ENCODE measurements around the gene SH3BP4.

SH3BP4 gene

DNA sequence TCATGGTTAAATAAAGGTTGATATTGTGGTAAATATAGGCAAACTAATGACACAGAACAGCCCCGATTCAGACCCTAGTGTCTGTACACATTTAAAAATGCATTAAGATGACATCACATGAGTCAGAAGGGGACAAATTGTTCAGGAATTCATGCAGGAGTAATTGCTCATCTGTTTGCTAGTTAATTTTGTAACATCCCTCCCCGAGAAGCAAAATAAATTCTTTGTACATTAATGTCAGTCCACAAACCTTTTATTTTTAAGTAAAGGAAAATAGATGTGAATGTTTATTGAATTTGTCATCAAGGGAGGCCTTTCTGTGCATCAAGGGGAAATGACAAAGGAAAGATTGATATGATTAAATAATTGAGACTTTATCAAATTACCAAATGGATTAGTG, 69.9 kb downstream of the SH3BP4 start:
- DNase-seq, result no peak

DNA sequence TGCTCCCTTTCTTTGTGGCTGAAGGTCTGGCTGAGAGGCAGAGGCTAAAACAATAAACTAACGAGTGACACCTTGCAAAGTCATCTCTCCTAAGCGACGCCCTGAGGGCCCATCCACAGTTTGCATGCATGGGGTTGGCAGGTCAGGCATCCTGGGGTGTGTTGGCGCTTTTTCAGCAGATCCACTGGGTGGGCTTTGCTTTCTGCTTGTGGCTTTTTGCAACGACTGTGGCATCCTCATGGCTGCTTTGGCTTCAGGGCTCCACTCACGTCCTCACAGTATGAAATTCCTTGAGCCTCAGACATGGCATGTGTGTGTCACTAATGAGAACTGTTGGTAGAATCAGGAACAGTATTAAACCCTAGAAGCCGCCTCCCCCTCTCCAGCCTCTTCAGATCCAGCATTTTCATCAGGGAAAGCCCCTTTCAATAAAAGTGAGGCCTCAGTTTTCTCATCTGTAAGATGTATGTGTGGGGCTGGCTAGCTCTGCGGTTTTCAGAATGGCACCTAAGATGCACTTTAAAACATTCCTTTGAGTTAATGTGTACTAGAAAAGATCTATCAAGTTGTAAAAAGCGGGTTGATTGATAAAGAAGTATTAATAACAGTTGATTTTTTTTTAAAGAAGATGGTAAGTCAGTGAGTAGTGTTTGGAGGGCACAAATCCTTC, 72.5 kb downstream of the SH3BP4 start:
- no peak for DNase-seq

DNA sequence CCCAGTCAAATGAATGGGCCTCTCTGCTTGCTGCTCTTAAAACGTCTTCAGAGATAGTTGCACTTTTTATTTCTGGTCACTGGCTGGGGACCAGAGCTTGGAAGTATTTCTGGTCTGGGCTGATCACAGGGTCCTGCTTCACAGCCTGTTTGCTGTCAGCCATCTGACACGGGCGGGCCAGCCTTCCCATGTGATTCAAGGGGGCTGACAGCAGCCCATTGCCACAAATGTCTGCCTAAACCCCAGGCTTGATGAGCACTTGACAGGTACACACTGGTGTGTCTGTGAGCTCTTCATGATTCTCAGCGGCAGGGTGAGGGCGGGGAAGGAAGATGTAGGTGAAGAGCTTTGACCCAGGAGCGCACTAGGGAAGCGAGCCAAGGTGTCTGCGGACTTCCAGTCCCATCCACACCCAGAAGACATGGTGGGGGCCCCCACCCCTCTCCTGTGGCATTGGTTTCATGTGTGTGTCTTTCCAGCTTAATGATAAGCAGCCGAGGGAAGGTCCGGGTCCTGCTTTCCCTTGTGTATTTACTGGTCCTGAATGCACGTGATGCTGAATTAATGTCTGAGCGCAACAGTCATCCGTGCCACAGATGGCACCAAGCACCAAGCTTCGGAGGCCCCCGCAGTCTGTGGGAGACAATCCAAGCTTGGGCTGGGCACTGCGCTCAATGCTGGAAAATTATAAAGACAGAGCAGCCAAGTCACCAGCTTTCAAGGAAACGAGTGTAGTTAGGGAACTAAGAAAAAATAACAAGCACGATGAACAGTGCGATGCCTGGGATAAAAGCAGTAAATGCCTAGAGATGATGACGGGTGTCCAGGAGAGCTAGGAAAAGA, 73.3 kb downstream of the SH3BP4 start:
- DNase-seq, result no peak

DNA sequence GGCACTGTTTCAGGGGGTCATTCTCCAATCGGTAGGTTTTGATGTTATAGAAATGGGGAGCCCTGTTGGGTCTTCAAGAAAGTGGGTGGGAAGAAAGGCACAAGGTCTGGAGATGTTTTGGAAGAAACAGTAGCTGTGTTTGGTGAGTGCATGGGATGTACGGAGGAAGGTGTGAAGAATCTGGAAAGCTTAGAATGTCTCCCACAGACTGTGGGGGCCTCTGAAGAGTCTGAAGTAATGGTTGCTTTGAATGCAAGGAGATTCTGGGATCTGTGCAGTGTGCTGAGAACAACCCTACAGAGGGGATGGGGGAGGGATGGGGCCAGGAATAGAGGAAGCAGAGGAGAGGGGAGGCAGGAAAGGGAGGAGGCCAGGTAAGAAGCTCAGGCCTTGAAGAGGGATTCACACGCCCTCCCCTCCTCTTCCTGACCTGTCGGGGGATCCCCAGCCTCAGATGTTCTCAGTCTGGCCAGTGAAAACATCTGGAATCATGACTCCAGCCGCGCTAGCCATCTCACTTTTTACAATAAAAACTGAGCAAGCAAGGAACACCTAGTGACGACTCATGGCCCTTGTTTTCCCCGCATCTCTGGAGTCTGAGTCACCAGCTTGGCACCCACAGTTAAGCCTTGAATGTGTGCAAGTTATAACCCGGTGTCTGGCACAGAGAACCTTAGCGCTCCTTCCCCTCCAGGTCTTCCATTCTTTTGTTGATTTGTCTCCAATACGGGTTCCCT, 74.2 kb downstream of the SH3BP4 start:
- peak; percentile 74 for DNase-seq

DNA sequence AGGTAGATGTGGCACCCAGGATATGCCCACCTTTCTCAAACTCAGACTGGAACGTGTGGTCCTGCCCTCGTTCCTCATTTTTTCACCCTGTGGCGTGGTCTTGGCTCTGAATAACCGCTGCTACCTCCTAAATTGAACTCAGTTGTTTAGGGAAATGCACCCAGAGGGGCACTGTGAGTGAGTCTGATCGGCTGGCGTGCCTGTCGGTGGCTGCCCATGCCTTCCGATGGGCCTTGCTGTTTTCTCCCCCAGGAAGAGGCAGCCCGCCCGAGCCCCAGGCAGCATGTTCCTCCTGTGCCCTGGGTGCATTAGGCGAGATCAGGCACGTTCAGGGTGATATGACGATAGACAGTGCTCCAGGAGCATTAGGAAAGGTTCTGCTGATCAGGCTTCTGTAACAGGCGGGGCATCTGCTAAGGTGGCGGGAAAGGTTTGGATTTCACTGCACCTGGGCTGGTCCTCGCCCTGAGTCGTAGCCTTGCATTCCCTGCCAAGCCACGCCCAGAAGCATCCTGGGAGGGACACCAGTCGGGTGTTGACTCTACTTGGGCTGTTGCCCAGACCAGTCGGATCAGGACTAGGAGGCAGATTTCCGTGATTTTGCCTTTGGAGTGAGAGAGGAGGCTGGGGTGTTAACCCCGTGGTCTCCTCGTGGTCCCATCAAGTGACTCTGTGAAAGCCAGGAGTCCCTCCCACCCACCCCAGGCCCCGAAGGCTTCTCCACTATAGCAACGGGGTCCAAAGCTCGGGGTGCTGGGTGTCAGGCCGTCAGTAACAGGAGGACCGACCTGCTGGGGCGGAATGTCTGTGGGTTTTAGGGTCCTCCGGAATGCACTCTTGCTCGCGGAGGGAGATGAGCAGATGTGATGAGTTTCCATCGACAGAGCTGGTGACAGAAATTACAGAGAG, 75.1 kb downstream of the SH3BP4 start:
- peak; percentile 98 for DNase-seq

DNA sequence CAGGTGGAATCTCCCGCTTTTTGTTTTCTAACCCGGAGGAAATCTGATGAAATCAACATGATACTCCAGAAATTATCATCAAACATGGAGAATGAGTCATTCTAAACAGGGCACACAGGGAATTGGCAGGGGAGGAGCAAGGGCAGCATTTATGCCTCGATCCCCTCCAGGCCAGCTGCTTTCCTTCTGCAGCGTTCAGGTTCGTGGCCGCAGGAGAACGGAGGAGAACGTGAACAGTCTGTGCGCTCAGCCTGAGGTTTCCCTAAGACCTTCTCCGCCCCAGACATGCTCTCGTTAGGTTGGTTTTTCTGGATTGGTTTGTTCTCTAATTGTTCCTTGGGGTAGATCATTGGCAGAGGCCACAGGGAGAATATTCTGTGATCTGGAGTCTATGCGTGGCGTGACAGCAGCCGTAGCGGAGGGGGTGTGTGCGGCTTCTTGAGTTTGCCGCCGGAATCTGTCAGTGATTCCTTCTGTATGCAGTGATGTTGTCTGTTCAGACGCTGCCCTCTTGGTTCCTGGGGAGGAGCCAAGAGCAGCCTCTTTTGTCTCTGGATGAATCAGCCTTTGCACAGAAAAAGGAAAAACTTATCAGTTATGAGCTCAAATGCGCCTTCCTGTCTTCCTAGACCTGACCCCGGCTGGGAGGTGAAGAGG, 75.9 kb downstream of the SH3BP4 start:
- DNase-seq, result peak; percentile 88

DNA sequence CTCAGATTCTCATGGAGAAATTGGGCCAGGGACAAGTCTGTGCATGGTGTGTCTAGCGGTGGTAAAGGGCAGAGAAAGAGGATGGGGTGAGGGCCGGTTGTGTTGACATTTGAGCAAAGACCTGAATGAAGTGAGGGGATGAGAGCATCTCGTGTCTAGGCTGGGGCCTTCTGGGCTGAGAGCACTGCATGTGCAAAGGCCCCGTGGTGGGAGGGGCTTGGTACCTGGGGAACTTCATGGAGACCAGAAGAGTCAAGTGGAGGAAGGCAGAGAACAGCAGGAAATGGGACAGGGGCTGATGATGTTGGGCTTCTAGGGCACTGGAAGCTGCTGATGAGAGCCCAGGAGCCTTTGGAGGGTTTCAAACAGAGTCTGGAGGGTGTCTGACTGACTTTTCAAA, 76.8 kb downstream of the SH3BP4 start:
- no peak for DNase-seq

DNA sequence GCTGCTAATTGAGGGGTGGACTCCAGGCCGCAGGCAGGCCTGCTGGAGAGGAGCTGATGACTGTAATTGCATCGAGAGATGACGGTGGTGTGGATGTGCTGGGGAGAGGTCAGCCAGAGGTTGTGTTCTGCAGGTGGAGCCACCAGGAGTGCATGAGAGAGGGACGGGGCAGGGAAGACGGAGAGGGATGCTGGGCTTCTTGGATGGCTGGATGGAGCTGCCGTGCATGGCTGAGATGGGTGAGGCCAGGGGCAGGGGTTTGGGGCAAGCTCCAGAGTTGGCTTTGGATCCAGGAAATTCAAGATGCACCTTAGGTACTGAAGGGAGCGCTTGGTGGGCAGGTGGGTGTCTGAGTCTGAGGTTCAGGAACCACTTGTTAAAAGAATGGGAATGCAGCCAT, 77.2 kb downstream of the SH3BP4 start:
- DNase-seq, result no peak

DNA sequence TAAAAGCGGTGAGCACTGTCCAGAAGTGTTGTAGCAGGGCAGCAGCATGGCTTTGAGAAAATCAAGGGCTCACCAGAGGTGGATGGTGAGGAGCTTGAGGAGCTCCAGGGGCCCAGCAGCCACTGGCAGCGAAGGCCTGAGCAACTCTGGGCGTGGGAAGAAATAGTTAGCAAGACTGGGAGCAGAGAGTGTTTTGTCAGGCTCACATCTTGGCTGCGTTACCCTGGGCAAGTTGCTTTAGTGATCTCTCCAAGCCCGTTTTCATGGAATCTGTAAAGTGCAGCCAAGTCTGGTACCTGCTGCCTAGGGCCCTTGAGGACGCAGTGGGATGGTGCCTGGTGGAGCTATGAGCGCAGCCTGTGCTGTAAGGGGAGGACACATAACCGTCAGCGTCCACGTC, 78.3 kb downstream of the SH3BP4 start:
- DNase-seq, result no peak

DNA sequence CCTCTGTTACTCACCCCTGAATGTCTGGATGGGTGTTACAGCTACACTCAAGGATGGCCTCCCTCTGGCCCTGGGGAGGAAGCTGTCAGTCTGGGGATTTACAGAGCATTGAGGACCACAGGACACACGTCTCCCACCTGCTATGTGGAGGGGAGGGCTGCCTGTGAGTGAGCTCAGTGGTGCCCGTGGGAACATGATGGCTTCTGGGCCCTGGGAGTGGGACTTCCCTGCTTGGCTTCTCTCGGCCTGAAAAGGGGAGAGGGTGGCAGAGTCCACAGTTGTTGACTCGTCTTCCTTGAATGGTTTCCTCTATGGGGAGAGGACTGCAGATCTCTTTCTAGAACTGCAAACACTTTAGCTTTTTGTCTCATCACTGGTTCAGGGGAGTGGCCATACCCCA, 79.1 kb downstream of the SH3BP4 start:
- no peak for DNase-seq

DNA sequence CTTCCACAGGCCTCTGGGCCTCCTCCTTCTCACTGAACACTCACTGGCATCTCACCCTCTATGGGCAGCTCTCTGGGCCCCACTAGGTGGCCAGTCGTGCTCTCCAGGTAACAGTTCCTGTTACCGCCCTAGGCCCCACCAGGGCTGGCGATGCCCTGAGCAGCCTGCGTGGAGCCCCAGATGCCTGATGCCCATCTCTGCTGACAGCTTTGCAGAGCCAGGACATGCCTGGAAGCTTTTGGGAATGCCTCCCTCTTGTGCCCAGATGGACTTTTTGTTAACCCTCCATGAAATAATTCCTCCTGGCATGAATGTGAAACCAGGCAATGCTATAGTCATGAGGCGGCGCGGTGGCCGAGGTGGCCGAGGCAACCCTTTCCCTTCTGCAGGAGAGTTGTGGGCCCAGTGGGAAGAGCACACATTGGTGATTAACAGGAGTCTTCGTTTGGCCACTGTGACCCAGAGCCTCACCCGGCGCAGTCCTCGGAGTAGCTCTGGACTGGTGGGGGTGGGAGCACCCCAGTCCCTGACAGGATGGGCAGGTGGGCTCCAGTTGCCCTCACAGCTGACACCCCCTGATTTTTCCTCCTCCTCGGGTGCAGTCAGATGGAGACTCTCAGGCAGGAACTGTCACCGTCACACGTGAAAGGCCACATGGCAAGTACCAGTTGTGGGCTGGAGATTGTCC, 80.0 kb downstream of the SH3BP4 start:
- no peak for DNase-seq

DNA sequence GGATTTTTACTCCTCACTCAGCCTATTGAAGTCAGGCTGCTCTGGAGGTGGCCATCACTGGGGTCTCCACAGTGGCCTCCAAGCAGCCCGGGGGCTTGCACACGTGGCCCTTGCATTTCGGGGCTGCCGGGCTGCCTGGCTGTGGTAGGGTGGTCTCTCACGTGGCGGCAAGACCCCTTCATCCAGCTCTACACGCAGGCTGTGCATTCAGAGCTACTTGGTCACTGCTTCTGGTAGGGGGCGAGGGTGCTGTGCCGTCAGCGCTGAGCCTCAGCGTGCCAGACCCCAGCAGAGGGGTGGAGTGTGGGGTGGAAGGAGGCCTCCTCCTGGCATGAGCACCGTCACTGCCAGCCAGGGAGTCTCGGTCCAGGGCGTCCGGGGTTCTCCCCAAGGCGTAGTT, 80.6 kb downstream of the SH3BP4 start:
- DNase-seq, result no peak

DNA sequence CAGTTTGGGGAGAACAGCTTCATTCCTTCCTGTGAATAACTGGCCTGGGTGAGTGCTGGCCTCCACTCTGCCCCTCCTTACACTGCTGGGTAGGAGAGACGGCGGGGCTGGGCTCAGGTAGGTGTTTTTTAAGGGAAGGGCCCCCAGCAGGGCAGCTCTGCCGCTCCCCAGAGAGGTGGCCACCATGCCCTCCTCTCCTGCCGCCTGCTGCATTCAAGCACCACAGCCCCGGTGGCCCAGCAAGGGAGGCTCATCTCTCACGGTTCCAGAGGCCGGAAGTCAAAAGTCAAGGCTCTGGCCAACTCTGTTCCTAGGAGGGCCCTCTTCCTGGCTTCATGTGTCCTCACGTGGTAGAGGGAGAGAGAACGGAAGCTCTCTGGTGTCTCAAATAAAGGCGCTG, 81.1 kb downstream of the SH3BP4 start:
- no peak for DNase-seq

DNA sequence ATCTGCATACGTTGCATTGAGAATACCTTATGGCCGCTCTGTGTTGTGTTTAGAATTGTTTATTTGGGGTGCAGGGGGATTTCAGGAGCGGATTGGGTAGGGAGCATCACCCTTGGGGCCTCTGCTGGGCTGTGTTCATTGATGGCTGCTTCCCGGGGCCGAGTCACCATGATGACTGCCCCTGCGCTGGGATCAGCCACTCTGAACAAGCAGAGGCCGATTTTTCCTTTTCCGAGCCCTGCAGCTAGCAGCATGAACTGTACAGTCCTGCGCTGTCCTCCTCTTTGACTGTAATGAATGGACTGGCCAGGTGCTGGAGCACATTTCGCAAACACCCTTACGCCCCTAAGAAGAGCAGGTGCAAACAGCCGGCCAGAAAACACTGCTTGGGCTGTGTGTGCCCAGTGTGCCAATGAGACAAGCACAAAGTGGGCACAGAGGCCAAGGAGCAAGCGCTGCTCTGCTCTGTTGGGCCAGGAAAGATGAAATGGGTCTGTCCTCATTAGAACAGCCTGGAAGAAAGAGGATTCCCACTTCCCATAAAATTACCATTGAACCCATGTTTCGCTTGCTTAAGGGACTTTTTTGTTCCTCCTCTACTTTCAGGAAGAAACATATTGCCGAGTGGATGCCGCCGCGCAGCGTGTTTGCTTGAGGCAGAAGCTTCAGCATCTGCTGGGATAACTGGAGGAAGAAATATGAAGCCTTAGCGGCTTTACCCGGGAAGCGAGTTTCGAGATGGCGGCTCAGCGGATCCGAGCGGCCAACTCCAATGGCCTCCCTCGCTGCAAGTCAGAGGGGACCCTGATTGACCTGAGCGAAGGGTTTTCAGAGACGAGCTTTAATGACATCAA, 82.7 kb downstream of the SH3BP4 start:
- DNase-seq, result peak; percentile 22

DNA sequence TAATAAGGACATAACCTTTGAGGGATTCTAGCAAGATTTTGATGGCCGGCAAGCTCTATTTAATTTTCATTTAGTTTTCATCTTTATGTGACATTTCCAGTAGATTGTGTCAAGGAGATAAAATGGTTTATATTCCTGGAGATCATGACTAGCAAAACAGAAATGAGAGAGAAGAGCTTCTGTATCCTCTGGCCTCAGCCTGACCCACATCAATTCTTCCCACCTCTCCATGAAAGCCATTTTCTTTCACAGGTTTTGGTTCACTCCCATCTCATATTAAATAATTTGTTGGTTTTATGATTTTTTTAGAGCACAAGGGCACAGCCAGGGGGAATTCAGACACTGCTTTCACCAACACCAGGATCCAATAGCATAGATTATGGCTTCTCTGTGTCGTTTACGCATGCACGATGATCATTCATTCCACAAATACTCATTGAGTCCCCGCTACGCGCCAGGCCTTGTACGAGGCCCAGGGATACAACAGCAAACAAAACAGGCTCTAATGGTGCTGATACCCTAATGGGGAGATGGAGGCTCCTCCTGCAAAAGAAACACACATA, 85.9 kb downstream of the SH3BP4 start:
- DNase-seq, result no peak

DNA sequence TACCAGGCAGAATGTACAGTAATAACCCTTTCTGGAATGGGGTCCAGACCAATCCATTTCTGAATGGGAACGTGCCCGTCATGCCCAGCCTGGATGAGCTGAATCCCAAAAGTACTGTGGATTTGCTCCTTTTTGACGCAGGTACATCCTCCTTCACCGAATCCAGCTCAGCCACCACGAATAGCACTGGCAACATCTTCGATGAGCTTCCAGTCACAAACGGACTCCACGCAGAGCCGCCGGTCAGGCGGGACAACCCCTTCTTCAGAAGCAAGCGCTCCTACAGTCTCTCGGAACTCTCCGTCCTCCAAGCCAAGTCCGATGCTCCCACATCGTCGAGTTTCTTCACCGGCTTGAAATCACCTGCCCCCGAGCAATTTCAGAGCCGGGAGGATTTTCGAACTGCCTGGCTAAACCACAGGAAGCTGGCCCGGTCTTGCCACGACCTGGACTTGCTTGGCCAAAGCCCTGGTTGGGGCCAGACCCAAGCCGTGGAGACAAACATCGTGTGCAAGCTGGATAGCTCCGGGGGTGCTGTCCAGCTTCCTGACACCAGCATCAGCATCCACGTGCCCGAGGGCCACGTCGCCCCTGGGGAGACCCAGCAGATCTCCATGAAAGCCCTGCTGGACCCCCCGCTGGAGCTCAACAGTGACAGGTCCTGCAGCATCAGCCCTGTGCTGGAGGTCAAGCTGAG, 89.6 kb downstream of the SH3BP4 start:
- DNase-seq, result no peak

DNA sequence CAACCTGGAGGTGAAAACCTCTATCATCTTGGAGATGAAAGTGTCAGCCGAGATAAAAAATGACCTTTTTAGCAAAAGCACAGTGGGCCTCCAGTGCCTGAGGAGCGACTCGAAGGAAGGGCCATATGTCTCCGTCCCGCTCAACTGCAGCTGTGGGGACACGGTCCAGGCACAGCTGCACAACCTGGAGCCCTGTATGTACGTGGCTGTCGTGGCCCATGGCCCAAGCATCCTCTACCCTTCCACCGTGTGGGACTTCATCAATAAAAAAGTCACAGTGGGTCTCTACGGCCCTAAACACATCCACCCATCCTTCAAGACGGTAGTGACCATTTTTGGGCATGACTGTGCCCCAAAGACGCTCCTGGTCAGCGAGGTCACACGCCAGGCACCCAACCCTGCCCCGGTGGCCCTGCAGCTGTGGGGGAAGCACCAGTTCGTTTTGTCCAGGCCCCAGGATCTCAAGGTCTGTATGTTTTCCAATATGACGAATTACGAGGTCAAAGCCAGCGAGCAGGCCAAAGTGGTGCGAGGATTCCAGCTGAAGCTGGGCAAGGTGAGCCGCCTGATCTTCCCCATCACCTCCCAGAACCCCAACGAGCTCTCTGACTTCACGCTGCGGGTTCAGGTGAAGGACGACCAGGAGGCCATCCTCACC, 90.2 kb downstream of the SH3BP4 start:
- DNase-seq, result no peak

DNA sequence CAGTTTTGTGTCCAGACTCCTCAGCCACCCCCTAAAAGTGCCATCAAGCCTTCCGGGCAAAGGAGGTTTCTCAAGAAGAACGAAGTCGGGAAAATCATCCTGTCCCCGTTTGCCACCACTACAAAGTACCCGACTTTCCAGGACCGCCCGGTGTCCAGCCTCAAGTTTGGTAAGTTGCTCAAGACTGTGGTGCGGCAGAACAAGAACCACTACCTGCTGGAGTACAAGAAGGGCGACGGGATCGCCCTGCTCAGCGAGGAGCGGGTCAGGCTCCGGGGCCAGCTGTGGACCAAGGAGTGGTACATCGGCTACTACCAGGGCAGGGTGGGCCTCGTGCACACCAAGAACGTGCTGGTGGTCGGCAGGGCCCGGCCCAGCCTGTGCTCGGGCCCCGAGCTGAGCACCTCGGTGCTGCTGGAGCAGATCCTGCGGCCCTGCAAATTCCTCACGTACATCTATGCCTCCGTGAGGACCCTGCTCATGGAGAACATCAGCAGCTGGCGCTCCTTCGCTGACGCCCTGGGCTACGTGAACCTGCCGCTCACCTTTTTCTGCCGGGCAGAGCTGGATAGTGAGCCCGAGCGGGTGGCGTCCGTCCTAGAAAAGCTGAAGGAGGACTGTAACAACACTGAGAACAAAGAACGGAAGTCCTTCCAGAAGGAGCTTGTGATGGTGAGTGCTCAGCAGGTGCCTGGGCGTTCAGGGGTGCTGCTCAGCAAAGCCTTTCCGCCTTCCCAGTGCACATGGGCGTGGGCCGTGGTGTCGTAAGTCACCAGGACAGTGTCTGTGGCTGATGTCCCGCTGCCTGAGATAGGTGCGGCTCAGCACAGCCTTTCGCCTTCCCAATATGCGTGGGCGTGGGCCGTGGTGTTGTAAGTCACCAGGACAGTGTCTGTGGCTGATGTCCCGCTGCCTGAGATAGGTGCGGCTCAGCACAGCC, 91.0 kb downstream of the SH3BP4 start:
- no peak for DNase-seq
